Heart left ventricle (tissue), 16 donors: Measurements from ENCODE around the gene CACNG7. TPM values are rescaled to one million over a fixed set of nuclear protein-coding genes. Genes with fewer than 3 reads are reported as not detected.

Source experiments
- ATAC-seq, 4 donors: fragments of 200-7000 bp; cut with Tn5 transposase; one replicate each; pipeline ENCODE4 v1.9.1; 2020 to 2022; ENCODE audit warnings: moderate library complexity in 4 of 4, mild to moderate bottlenecking in 3 of 4, moderate number of reproducible peaks in 1 of 4
- DNase-seq, 5 donors: peaks; one replicate each; pipeline ENCODE4 v3.0.0-alpha.2; 2020
- H3K27ac ChIP-seq, 12 donors: fragments of 200-600 bp; sonication (generic) in 4 of 12; one replicate each; pipeline versions ENCODE4 v1.5.0 to v1.8.0; 2016 to 2022; ENCODE audit warnings: mild to moderate bottlenecking in 2 of 12
- H3K27me3 ChIP-seq, 9 donors: fragments of 200-600 bp; sonication (generic) in 2 of 9; one replicate each; pipeline versions ENCODE4 v1.5.1 to v1.8.0; 2016 to 2022; ENCODE audit warnings: mild to moderate bottlenecking in 3 of 9
- H3K36me3 ChIP-seq, 9 donors: fragments of 200-600 bp; sonication (generic) in 2 of 9; one replicate each; pipeline versions ENCODE4 v1.5.0 to v1.8.0; 2018 to 2022; ENCODE audit warnings: mild to moderate bottlenecking in 2 of 9
- H3K4me1 ChIP-seq, 12 donors: fragments of 200-600 bp; sonication (generic) in 4 of 12; one replicate each; pipeline versions ENCODE4 v1.5.0 to v1.8.0; 2016 to 2022; ENCODE audit warnings: mild to moderate bottlenecking in 3 of 12
- H3K4me3 ChIP-seq, 12 donors: fragments of 200-600 bp; sonication (generic) in 4 of 12; one replicate each; pipeline versions ENCODE4 v1.5.0 to v1.8.0; 2017 to 2022; ENCODE audit warnings: mild to moderate bottlenecking in 9 of 12, moderate library complexity in 4 of 12
- H3K9me3 ChIP-seq, 12 donors: fragments of 200-600 bp; sonication (generic) in 4 of 12; one replicate each; pipeline versions ENCODE4 v1.5.0 to v1.8.0; 2016 to 2022; ENCODE audit warnings: mild to moderate bottlenecking in 1 of 12
- CTCF ChIP-seq, 12 donors: fragments of 200-600 bp; sonication (generic) in 4 of 12; IDR thresholded peaks; one replicate each; pipeline versions ENCODE4 v1.5.0 to v1.8.0; 2018 to 2022; ENCODE audit warnings: antibody characterized with exemption in 12 of 12, mild to moderate bottlenecking in 5 of 12
- POLR2A ChIP-seq, 2 donors: fragments of 450-650 bp; IDR thresholded peaks; one replicate each; pipeline ENCODE4 v1.6.1; 2017; ENCODE audit warnings: antibody characterized with exemption in 2 of 2, mild to moderate bottlenecking in 2 of 2, moderate library complexity in 2 of 2
- WGBS, 4 donors: extraction: QIAGEN DNeasy Blood & Tissue Kit in 2 of 4; methylation state at CpG; one replicate each; pipeline versions ENCODE4 v1.1.5 to v1.1.7; 2013 to 2018; 5-methylcytosine and 5-hydroxymethylcytosine counted together
- intact Hi-C, 10 donors: fragments of 100-400 bp; cut with DNase I; formaldehyde crosslinking; loops; one replicate each; pipeline versions ENCODE4 v1.11.1 to v1.14.2; 2022
- microRNA counts, 2 donors: library from miRNA; unstranded; fragments of <30 nt; microRNA quantifications; one replicate each; lab custom pipeline; 2016
- polyA plus RNA-seq, 2 donors: library from polyadenylated mRNA; stranded (reverse); fragments of 200-250 nt; gene quantifications; one replicate each; pipeline ENCODE4 v1.2.3, GENCODE V29; 2013
- total RNA-seq, 9 donors: library from RNA; depleted of rRNA in 2 of 9; stranded (reverse); fragments of >200 nt in 2 of 9; fragmentation: NEBNext Ultra II Directional in 3 of 9; extraction: Animal tissue kit (Norgen Biotek cat#: 25700) in 3 of 9; gene quantifications; one replicate each; pipeline versions ENCODE4 v1.1.0 to v1.2.4, GENCODE V29; 2016 to 2023
- donor health status: ischemic (EF 13 %, LVEDD 7.1; RV severe dilation, severe dysfunction).
- donor health status: healthy with polysubstance abuse.
- donor health status: DM: no; HTN: yes; CAD: no.
- donor health status: DM: no; HTN: no; CAD: no.
- donor health status: ischemic (EF 25% LVEDD 6.9; RV normal size, moderate dysfunction).
- donor health status: ischemic (EF 25% LVEDD 5.7; RV mildly dilated, moderate dysfunction).
- donor health status: healthy.
- donor health status: DM: yes; HTN: yes; CAD: no.
- donor health status: ischemic (EF 35%, LVEDD 5.7; RV mildly dilated, moderate dysfunction).
- donor health status: nonischemic (EF 11% LVEDD 7.7; RV severe dilation, severe dysfunction).
- donor health status: DM: yes; HTN: yes; CAD: no.
- donor health status: PGD.
- donor health status: ischemic (EF 29% LVEDD 5.4; RV normal size, mild dysfunction).
- donor health status: nonischemic (EF 23%, LVEDD 6.1; RV moderate dilation, normal function).

The CACNG7 gene
- total and polyA plus RNA-seq, 11 donors = not detected

GRCh38 chr19:53993448-53993847 lies 84.4 kb downstream of the CACNG7 start:
- 52 to 81% (median 62%) methylated on average over 3 of the region's 3 CpGs for WGBS, 4 donors
- Histone ChIP-seq H3K9me3 (no peaks in the 10 kb centered on the region), H3K36me3 (no peaks in the 10 kb centered on the region), H3K27me3 (peaks cover 21 to 73% (median 41%) of the 10 kb centered on the region in 9 donors), H3K4me1 (peaks cover 0 to 10% (median 3%) of the 10 kb centered on the region in 12 donors), H3K27ac (no peak overlapping the region), H3K4me3 (no peak overlapping the region)
- intact Hi-C loops = no loop called here
- TF ChIP-seq POLR2A (IDR thresholded peaks at IDR 0.05) (no peak), CTCF (IDR thresholded peaks at IDR 0.05) (no peak)
- no peak for DNase-seq
- ATAC-seq = no peak

MicroRNAs within 50 kb of the gene (microRNA counts, 767-probe panel; counts per million panel counts)
- 0 to 71.6 counts per million in 2 donors for microRNA hsa-miR-935 (lab: Ali Mortazavi, UCI)

Other genes starting within 250 kb of the CACNG7 start
- 1 to 10 TPM in 1 of 9 donors, under 1 TPM in 8; 0.07 to 1.5 (median 0.36) TPM for gene NLRP12, start 85.0 kb upstream of the CACNG7 start, total RNA-seq
- under 1 TPM; 0.08 to 0.36 TPM for gene NLRP12, start 85.0 kb upstream of the CACNG7 start, polyA plus RNA-seq
- 100 to 1,000 TPM in 8 of 9 donors, 10 to 100 TPM in 1; 99.0 to 201 (median 166) TPM for gene MYADM, start 41.4 kb upstream of the CACNG7 start, total RNA-seq
- gene MYADM, start 41.4 kb upstream of the CACNG7 start, polyA plus RNA-seq = 100 to 1,000 TPM in 1 of 2 donors, 10 to 100 TPM in 1; 75.9 to 158 TPM
- gene PRKCG, start 27.1 kb upstream of the CACNG7 start, total RNA-seq = under 1 TPM in 1 of 9 donors, not detected in 8; 0.09 TPM
- gene PRKCG, start 27.1 kb upstream of the CACNG7 start, polyA plus RNA-seq = not detected
- gene CACNG8, start 53.7 kb downstream of the CACNG7 start, total RNA-seq = under 1 TPM in 5 of 9 donors, not detected in 4; 0.02 to 0.22 (median 0.10) TPM
- gene CACNG8, start 53.7 kb downstream of the CACNG7 start, polyA plus RNA-seq = under 1 TPM; 0.06 to 0.15 TPM
- gene CACNG6, start 82.4 kb downstream of the CACNG7 start, total RNA-seq = not detected
- not detected for gene CACNG6, start 82.4 kb downstream of the CACNG7 start, polyA plus RNA-seq
- gene VSTM1, start 154.6 kb downstream of the CACNG7 start, total RNA-seq = 1 to 10 TPM in 1 of 9 donors, under 1 TPM in 2, not detected in 6; 0.49 to 1.3 (median 0.86) TPM
- not detected for gene VSTM1, start 154.6 kb downstream of the CACNG7 start, polyA plus RNA-seq
- gene TARM1, start 172.1 kb downstream of the CACNG7 start, total RNA-seq = not detected
- not detected for gene TARM1, start 172.1 kb downstream of the CACNG7 start, polyA plus RNA-seq
- gene OSCAR, start 191.5 kb downstream of the CACNG7 start, total RNA-seq = 1 to 10 TPM in 3 of 9 donors, under 1 TPM in 5, not detected in 1; 0.35 to 9.8 (median 0.68) TPM
- 1 to 10 TPM in 1 of 2 donors, under 1 TPM in 1; 0.38 to 1.0 TPM for gene OSCAR, start 191.5 kb downstream of the CACNG7 start, polyA plus RNA-seq
- 100 to 1,000 TPM in 7 of 9 donors, 10 to 100 TPM in 2; 32.2 to 501 (median 299) TPM for gene NDUFA3, start 193.6 kb downstream of the CACNG7 start, total RNA-seq
- gene NDUFA3, start 193.6 kb downstream of the CACNG7 start, polyA plus RNA-seq = 1,000 to 10,000 TPM in 1 of 2 donors, 100 to 1,000 TPM in 1; 154 to 1,519 TPM
- gene TFPT, start 206.4 kb downstream of the CACNG7 start, total RNA-seq = 10 to 100 TPM in 8 of 9 donors, 1 to 10 TPM in 1; 9.6 to 23.1 (median 12.5) TPM
- 10 to 100 TPM; 26.0 to 26.5 TPM for gene TFPT, start 206.4 kb downstream of the CACNG7 start, polyA plus RNA-seq
- gene PRPF31, start 206.5 kb downstream of the CACNG7 start, total RNA-seq = 10 to 100 TPM; 30.0 to 58.4 (median 37.8) TPM
- 10 to 100 TPM; 42.0 to 57.6 TPM for gene PRPF31, start 206.5 kb downstream of the CACNG7 start, polyA plus RNA-seq
- gene CNOT3, start 228.5 kb downstream of the CACNG7 start, total RNA-seq = 10 to 100 TPM; 12.6 to 28.2 (median 18.5) TPM
- 10 to 100 TPM; 14.2 to 18.1 TPM for gene CNOT3, start 228.5 kb downstream of the CACNG7 start, polyA plus RNA-seq